Choroid plexus epithelial cell (primary cell): ENCODE measurements around the gene KCNQ1.

Source experiments
- DNase-seq: peaks from one replicate; pipeline ENCODE4 v3.0.0-alpha.2; 2010; ENCODE audit warnings: low read depth
- H3K4me3 ChIP-seq: 2 replicates; pipeline ENCODE4 v1.5.1; 2011; ENCODE audit warnings: low read depth, mild to moderate bottlenecking, control low read depth, low read length, moderate library complexity
- TF ChIP-seq, protein P1 (sequence below): conservative IDR thresholded peaks from 2 replicates; pipeline ENCODE4 v1.5.1; 2011; ENCODE audit warnings: low read depth, mild to moderate bottlenecking, control low read depth, inconsistent platforms, low read length, moderate library complexity

The KCNQ1 gene

DNA sequence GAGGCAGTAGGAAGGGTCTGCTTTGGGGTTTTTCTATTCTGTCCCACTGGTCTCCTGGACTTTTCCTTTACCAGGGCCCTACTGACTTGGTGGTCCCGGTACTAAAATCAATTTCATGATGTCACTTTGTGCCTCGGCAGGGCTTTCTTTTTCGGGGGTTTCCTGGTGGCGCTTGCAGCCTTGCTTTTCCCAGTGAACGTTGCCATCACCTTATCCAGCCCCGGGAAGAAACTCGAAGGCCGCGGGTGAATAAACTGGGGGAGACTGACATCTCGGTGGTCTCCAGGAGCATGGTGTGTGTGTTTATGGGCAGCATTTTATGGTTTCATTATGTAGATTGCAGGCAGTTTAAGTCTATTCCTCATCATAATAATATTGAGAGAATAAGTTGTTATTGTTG lies 84.4 kb downstream of the KCNQ1 start:
- TF ChIP-seq, protein P1, sequence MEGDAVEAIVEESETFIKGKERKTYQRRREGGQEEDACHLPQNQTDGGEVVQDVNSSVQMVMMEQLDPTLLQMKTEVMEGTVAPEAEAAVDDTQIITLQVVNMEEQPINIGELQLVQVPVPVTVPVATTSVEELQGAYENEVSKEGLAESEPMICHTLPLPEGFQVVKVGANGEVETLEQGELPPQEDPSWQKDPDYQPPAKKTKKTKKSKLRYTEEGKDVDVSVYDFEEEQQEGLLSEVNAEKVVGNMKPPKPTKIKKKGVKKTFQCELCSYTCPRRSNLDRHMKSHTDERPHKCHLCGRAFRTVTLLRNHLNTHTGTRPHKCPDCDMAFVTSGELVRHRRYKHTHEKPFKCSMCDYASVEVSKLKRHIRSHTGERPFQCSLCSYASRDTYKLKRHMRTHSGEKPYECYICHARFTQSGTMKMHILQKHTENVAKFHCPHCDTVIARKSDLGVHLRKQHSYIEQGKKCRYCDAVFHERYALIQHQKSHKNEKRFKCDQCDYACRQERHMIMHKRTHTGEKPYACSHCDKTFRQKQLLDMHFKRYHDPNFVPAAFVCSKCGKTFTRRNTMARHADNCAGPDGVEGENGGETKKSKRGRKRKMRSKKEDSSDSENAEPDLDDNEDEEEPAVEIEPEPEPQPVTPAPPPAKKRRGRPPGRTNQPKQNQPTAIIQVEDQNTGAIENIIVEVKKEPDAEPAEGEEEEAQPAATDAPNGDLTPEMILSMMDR: no peak
- no peak overlapping the region for H3K4me3 ChIP-seq
- no peak for DNase-seq

DNA sequence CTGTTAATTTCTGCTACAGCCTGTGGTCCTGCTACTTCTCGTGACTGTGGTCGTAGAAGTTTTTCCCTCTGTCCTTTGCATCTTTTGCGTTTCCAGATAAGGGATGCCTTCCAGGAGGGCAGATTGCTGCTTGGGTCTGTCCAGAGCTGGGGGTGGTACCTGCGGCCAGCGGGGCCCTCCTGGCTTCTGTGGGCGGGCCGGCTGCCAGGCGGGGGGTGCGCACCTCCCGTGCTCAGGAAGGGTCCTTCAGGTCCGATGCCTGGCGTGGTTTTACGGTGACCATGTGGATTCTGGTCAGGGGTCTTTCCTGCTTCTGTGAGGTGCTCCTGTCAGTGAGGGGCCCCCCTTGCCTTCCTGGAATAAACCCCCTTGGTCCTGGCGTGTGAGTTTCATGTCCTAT lies 84.8 kb downstream of the KCNQ1 start:
- TF ChIP-seq, protein P1: no peak
- H3K4me3 ChIP-seq: no peak overlapping the region
- DNase-seq: no peak

DNA sequence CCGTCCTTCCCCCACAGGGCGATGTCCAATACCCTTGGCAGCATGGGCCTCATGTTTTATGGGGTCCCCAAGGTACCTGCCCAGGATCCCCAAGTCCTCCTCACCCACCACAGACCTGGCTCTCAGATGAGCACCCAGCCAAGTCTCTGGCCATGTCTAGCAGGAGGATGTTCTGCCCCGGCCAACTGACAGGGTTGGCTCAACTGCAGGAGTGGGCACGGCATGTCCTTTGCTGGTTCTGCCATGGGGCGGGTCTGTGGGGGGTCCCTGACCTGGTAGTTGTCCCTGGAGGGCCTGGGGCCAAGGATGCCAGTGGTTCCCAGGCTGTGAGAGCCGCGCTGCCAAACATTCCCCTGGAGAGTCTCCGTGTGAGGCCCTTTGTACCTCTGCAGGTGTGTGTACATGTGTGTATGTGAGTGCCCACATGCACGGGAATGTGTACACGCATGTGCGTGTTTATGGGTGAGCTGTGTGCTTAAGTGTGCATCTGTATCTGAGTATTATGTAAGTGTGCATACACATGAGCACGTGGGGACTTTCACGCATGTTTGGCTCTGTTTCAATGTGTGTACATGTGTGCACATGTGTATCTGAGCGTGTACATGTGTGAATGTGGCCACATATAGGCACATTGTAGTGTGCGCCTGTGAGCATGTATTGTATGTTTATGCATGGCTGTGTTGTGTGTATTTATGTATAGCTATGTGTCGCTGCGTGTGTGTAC lies 85.5 kb downstream of the KCNQ1 start:
- H3K4me3 ChIP-seq: no peak overlapping the region
- TF ChIP-seq, protein P1: no peak
- DNase-seq: no peak

DNA sequence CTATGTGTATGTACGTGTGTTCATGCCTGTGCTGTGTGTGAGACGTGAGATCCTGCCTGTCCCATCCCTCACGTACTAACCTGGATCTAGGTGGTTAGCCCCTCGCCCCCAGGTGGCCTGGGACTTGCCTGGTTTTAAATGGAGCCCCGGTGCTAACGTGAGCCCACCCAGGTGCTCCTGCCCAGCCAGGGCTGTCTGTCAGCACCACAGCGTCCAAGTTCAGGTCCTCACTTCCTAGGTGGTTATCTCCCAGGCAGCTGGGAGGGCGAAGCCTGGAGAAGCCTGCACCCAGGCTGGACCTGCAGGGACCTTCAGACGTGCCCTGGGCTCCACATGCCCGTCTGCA lies 86.0 kb downstream of the KCNQ1 start:
- DNase-seq: no peak
- TF ChIP-seq, protein P1: no peak
- no peak overlapping the region for H3K4me3 ChIP-seq

DNA sequence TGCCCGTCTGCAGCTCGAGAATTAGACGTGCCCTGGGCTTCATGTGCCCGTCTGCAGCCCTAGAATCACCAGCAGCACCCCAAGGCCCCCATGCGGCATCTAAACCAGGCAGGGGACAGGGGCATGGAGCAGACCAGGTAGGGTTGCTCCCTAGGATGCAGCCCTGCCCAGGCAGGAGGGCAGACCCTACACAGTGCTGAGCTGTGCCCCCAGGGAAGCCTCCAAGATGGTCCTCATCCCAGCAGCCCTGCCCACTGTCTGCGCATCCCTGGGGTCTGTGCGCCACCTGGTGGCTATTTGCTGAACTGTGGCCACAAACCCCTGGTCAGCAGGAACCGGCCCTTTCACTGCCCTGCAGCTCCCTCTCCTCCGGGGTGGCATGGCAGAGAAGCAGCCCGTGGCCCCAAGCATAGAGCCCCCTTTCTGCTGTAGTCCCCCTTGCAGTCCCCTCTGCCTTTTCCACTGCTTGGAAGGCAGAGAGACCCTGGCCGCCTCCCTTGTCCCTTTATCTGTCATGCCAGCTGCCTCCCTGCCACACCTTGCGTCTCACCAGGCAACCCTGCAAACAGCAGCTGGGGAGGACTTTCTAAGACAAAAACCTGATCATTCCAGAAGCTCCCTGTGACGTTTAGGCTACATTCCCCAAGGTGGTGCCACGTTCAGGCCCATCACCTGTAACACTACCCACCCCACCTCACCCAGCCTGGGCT lies 86.6 kb downstream of the KCNQ1 start:
- TF ChIP-seq, protein P1: peak; percentile 93
- no peak overlapping the region for H3K4me3 ChIP-seq
- peak; percentile 63 for DNase-seq

DNA sequence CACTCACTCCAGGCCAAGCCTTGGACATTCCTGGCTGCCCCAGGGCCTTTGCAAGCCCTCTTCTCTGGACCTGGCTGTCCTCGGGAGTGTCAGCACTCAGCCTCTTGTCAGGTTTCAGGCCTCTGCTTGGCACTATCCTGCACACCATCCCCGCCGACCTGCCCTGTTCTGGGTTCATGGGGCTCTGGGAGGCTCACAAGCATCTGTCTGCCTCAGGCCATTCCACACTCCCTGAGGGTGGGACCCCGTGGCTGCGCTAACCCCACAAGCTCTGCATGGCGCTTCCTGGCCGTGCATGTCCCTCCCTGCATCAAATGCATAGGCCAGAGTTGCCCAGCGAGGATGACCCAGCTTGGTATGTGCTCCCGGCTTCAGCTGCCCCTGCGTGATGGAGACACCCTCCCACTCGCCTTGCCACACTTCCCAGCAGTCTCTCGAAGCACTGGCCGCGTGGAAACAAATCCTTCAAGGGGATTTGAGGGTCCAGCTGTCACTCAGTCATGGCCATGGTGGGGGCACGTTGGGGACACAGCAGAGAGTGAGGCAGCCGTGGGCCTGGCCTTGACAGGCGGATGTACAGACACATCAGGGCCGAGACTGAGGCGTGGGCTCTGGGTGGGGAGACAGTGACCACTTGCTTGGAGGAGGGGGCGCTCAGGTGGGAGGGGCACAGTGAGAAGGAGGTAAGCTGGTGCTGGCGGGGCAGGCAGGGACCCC lies 87.3 kb downstream of the KCNQ1 start:
- no peak overlapping the region for H3K4me3 ChIP-seq
- TF ChIP-seq, protein P1: no peak
- DNase-seq: no peak
